ENCODE results near the gene FOXS1. TPM values are rescaled to one million over a fixed set of nuclear protein-coding genes. Genes with fewer than 3 reads are reported as not detected.
"Not testable (repeated sequence)": the region's sequence is repeated elsewhere in the genome, so short reads cannot be mapped to it uniquely, and the experiment has no call there.

The FOXS1 gene
- total RNA-seq, 1 experiment from 2014 or later: not detected

- CTCF ChIA-PET: no interaction called here
These were observed 14.2 kb downstream of the FOXS1 start for GRCh38 chr20:31831211-31831610.

GRCh38 chr20:31830406-31830981 lies 14.9 kb downstream of the FOXS1 start:
- no peaks in the 10 kb centered on the region for H3K9me2 ChIP-seq (replicated peaks; ENCODE audit: low read length)
- ChIA-PET CTCF (no interaction called here), POLR2A (ENCODE audit: unreplicated experiment) (no interaction called here)
- no peak for TF ChIP-seq EZH2phosphoT487 (IDR thresholded peaks at IDR 0.05; ENCODE audit: borderline replicate concordance, low read length)
- TF ChIP-seq EZH2 (IDR thresholded peaks at IDR 0.05; ENCODE audit: low read length, unreplicated experiment): no peak
- TF ChIP-seq CTCF (conservative IDR thresholded peaks at IDR 0.05; ENCODE audit: low read depth, low read length): no peak
- no peak overlapping the region for H3K27ac ChIP-seq (ENCODE audit: low read length)
- no peak overlapping the region for H3K4me3 ChIP-seq (ENCODE audit: low read length)
- H2AFZ ChIP-seq (ENCODE audit: low read length): no peak overlapping the region
- H3K27me3 ChIP-seq (ENCODE audit: low read length): no peaks in the 10 kb centered on the region
- no peaks in the 10 kb centered on the region for H3F3A ChIP-seq (ENCODE audit: low read length, unreplicated experiment)
- H3K79me2 ChIP-seq (ENCODE audit: low read length): no peaks in the 10 kb centered on the region
- DNase-seq (no peak), ATAC-seq (no peak)
- BruUV-seq (replicated peaks): no TSS peak
- no peak overlapping the region for H3K4me2 ChIP-seq (ENCODE audit: low read length)
- H3K4me1 ChIP-seq (ENCODE audit: insufficient read depth, low read length): peaks cover 4% of the 10 kb centered on the region
- no peaks in the 10 kb centered on the region for H3K36me3 ChIP-seq (ENCODE audit: low read depth, low read length)
- intact Hi-C loops (cut with micrococcal nuclease): no loop called here
- 0 out of 2 replicates have a peak, but pooled peaks cover 1% of the 10 kb centered on the region for H4K20me1 ChIP-seq (ENCODE audit: low read length)
- no peak overlapping the region for H3K9ac ChIP-seq (ENCODE audit: low read length)
- no peaks in the 10 kb centered on the region for H3K9me3 ChIP-seq (ENCODE audit: low read length)

More at GRCh38 chr20:31831211-31831610, 14.2 kb downstream of the FOXS1 start:
- Histone ChIP-seq H3K4me1 (ENCODE audit: insufficient read depth, low read length) (peaks cover 11% of the 10 kb centered on the region), H3K4me2 (ENCODE audit: low read length) (no peak overlapping the region), H3K9me3 (ENCODE audit: low read length) (no peaks in the 10 kb centered on the region), H3K79me2 (ENCODE audit: low read length) (no peaks in the 10 kb centered on the region), H3K27me3 (ENCODE audit: low read length) (no peaks in the 10 kb centered on the region), H3K9ac (ENCODE audit: low read length) (no peak overlapping the region), H2AFZ (ENCODE audit: low read length) (no peak overlapping the region), H3K27ac (ENCODE audit: low read length) (no peak overlapping the region), H3K4me3 (ENCODE audit: low read length) (no peak overlapping the region), H3F3A (ENCODE audit: low read length, unreplicated experiment) (no peaks in the 10 kb centered on the region), H4K20me1 (ENCODE audit: low read length) (0 out of 2 replicates have a peak, but pooled peaks cover 3% of the 10 kb centered on the region), H3K9me2 (replicated peaks; ENCODE audit: low read length) (no peaks in the 10 kb centered on the region), H3K36me3 (ENCODE audit: low read depth, low read length) (no peaks in the 10 kb centered on the region)
- POLR2A ChIA-PET (ENCODE audit: unreplicated experiment): no interaction called here
- no TSS peak for BruUV-seq (replicated peaks)
- no peak for DNase-seq
- intact Hi-C loops (cut with micrococcal nuclease): no loop called here
- no peak for TF ChIP-seq CTCF (conservative IDR thresholded peaks at IDR 0.05; ENCODE audit: low read depth, low read length)
- no peak for TF ChIP-seq EZH2 (IDR thresholded peaks at IDR 0.05; ENCODE audit: low read length, unreplicated experiment)
- ATAC-seq: no peak

- no peaks in the 10 kb centered on the region for H3K9me3 ChIP-seq (ENCODE audit: low read length)
- no peak for ATAC-seq
- no peaks in the 10 kb centered on the region for H3K36me3 ChIP-seq (ENCODE audit: low read depth, low read length)
- TF ChIP-seq CTCF (conservative IDR thresholded peaks at IDR 0.05; ENCODE audit: low read depth, low read length) (no peak), EZH2phosphoT487 (IDR thresholded peaks at IDR 0.05; ENCODE audit: borderline replicate concordance, low read length) (no peak), EZH2 (IDR thresholded peaks at IDR 0.05; ENCODE audit: low read length, unreplicated experiment) (no peak)
- intact Hi-C loops (cut with micrococcal nuclease): no loop called here
- H3K4me2 ChIP-seq (ENCODE audit: low read length): no peak overlapping the region
- H3K9ac ChIP-seq (ENCODE audit: low read length): no peak overlapping the region
- CTCF ChIA-PET: no interaction called here
- no peak overlapping the region for H3K27ac ChIP-seq (ENCODE audit: low read length)
- no peak overlapping the region for H3K4me3 ChIP-seq (ENCODE audit: low read length)
- H3K27me3 ChIP-seq (ENCODE audit: low read length): no peaks in the 10 kb centered on the region
- no peak overlapping the region for H2AFZ ChIP-seq (ENCODE audit: low read length)
- DNase-seq: no peak
- POLR2A ChIA-PET (ENCODE audit: unreplicated experiment): no interaction called here
- H4K20me1 ChIP-seq (ENCODE audit: low read length): no peaks in the 10 kb centered on the region
- no peaks in the 10 kb centered on the region for H3K79me2 ChIP-seq (ENCODE audit: low read length)
- no peaks in the 10 kb centered on the region for H3K4me1 ChIP-seq (ENCODE audit: insufficient read depth, low read length)
- H3F3A ChIP-seq (ENCODE audit: low read length, unreplicated experiment): no peaks in the 10 kb centered on the region
- H3K9me2 ChIP-seq (replicated peaks; ENCODE audit: low read length): no peaks in the 10 kb centered on the region
- BruUV-seq (replicated peaks): no TSS peak
These were observed 15.7 kb downstream of the FOXS1 start for GRCh38 chr20:31829731-31830130.

- H3K9ac ChIP-seq (ENCODE audit: low read length); H3K9me2 ChIP-seq (replicated peaks; ENCODE audit: low read length); H3K4me1 ChIP-seq (ENCODE audit: insufficient read depth, low read length); H2AFZ ChIP-seq (ENCODE audit: low read length); H3K4me3 ChIP-seq (ENCODE audit: low read length); H3K27me3 ChIP-seq (ENCODE audit: low read length); BruUV-seq (replicated peaks); H3F3A ChIP-seq (ENCODE audit: low read length, unreplicated experiment); H3K79me2 ChIP-seq (ENCODE audit: low read length); H4K20me1 ChIP-seq (ENCODE audit: low read length); H3K9me3 ChIP-seq (ENCODE audit: low read length); intact Hi-C loops (cut with micrococcal nuclease); POLR2A ChIA-PET (ENCODE audit: unreplicated experiment); DNase-seq; ATAC-seq; H3K36me3 ChIP-seq (ENCODE audit: low read depth, low read length); H3K4me2 ChIP-seq (ENCODE audit: low read length); H3K27ac ChIP-seq (ENCODE audit: low read length): not testable (repeated sequence)
- CTCF ChIA-PET: interaction anchor here (0.7 kb wide), 1 partner anchor 270 kb away, joined by 14 read pairs; no protein-coding TSS in a partner anchor
These were observed 17.4 kb downstream of the FOXS1 start for GRCh38 chr20:31828016-31828415.
